NCI-H2196 treated with DMSO at 0.1 percent for 48 hours (cell line): ENCODE data around the gene PPOX.

Experiments used
- DNase-seq: peaks from one replicate; lab custom pipeline; 2025; ENCODE audit not compliant: unreplicated experiment; lab: John Stamatoyannopoulos, UW

PPOX gene

DNA sequence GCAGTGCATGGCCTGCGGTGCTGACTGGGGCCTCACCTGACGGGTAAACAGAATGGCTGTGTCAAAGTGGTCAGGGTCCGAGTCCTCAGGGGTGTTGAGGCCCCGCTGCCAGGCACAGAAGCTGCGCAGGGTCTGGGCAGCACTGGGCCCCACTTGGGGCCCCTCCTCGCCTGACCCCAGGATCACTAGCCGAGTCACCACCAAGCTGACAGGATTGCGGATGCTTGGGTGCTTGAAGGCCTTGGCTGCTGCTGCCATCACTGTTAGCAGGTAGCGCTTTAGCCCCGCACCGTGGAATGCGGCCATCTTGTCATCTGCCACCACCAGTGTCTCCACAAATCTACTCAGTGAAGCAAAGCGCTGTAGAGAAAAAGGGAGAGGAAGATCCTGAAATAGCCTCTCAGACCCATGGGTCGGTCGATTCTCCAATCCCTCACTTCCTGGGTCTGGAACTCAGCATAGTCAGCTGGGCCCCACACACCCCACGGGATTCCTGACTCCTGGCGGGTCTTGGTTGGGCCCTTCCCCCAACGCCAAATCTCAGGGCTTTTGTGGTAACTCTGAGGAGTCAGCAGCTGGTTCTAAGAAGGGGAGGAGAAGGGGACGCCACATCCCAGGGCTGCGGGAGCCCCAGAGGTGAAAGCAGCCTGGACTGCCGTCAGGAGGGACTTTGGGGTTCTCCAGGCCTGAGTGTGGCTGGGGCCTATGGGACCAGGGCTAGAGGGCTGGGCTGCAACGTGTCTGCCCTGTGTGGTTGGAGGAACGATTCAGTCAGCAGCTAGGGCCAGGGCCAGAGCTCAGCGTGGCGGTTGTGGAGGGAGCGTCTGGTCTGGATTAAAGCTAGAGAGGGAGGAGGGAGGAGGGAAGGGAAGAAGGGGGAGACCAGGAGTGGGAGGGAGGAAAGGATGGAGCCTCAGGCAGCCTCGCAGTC lies 30.6 kb downstream of the PPOX start:
- DNase-seq = no peak

DNA sequence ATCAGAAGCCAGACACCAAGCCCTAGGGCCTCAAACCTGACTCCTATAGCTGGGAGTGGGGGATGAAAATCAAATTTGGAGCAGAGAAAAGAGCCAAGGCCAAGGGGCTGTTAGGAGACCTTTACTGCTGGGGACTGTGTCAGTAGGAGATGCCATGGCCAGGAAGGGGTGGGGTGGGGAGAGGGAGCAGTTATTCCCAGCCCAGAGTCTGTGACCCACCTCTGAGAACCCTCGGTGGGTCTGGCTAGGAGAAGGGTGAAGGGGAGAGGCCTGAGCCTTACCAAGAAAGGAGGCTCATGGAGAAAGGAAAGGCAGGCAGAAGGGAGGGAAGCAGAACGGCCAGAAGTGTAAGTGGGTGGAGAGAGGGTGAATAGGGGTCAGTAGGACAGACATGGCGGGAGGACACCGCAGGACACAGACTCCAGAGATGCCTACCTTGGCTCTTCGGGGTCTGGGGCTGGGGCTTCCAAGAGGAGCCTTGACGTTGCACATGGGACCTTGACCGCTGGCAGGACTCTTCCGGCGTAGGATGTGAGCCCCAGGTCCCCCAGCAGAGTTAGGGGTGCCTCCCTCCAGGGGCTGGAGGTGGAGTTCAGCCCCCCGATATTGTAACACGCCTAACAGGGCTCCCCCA lies 31.5 kb downstream of the PPOX start:
- no peak for DNase-seq

DNA sequence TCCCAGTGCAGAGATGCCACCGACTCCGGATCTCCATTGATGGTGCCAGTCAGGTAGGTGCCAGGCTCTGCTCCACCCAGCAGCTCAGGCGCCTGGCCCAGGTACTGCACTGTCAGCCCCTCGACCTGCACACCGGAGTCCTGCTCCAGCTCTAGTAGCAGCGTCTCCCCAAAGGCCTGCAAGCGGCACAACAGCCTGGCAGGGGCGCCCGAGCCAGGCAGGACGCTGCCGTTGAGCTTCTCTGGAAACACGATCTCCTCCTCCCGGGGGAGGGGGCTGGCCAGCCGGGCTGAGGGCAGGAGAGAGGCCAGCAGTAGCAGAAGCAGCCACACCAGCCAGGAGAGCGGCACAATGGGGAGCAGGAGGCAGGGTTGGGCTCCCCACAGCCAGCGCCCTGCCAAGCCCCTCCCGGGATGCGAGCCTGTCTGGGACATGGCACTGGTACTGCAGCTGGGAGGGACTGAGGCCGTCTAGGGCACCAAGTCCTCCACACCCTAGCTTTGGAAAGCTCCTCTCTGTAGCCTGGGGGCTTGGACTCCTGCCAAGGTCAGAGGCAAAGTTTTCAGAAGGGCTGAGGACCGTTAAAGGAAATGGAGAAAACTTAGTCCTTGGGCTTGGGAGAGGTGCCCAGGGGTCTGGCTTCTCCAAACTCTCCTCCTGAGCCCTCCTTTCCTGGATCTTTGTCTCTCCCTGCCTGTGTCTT lies 32.1 kb downstream of the PPOX start:
- DNase-seq = peak; percentile 19

DNA sequence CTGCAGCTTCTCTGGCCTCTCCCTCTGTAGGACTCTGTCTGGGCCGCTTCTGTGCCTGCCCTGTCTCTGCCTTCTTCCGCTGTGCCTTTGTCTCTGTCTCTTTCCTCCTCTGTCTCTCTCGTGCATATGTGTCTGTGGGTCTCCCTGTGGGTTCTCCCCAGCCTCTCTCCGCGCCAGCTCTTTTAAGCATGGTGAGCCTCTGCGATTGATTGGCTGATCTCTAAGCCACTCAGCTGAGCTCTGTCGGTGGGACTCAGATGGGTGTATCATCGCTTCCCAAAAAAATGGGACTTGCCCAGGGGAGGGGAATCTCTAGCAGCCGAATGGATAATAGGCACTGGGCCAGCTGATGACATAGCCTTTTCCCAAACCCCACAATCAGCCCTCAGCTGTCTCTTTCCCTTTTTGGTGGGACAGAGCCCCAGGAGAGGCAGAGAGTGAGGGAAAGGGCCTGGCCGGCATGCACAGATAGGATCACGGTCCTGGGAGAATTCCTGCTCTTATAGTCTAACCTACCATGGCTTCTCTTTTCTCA lies 32.7 kb downstream of the PPOX start, which contains the start of gene ADAMTS4:
Gene ADAMTS4, minus strand, starts transcription at position 158 of the 535 bp plus-strand sequence. CDS start 427 bp downstream, outside the sequence.
- no peak for DNase-seq

DNA sequence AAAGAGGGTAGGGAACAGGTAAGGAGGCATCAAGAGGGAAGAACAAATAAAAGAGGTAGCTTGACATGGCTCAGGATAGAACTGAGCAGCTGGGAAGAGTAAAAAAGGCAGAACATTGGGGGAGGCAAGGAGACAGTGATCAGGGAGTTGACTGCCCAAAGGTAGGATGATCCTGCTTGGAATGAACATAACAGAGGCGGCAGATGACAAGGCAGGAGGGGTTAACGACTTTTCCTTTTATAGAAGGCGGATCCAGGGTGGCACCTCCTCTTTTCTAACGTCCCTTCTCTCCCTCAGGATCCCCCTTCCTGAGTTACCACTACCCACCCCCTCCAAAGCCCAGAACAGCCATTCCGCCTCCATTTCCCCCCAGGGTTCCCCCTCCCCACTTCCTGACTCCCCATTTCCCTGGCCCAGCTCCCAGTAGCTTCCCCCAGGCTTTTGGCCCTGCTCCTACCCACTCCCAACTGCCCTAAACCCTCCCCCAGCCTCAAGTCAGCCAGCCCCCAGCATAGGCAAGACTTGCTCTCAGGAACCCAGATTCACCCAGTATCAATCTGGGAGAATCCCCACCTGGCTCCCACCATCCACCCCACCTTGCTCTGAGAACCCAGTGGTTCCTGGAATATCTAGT lies 33.4 kb downstream of the PPOX start:
- DNase-seq = no peak

DNA sequence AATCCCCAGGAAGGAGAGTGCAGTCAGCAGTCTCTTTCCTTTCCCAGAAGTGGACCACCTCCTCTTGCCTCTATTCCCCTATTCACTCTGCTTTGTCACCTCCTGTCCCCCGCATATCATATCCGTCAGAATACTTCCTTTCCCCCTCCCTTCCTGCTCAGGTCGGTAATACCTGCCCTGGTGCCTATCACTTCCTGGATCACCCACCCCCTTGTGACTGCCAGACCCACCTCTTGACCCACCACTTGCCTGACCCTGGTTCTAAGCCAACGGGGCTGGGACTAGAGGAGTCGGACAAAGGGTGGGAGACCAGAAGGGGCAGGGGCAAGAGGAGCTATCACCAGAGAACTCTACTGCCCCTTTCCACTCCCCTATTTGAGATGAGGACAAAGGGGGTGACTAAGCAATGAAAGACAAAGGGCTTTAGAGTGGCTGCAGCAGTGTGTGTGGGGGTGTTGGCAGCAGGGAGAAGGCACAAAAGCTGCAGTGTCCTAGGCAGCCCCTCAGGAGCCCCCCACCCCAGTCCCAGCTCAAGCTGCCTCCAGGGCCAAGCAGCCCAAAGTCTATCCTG lies 34.3 kb downstream of the PPOX start:
- DNase-seq = no peak

DNA sequence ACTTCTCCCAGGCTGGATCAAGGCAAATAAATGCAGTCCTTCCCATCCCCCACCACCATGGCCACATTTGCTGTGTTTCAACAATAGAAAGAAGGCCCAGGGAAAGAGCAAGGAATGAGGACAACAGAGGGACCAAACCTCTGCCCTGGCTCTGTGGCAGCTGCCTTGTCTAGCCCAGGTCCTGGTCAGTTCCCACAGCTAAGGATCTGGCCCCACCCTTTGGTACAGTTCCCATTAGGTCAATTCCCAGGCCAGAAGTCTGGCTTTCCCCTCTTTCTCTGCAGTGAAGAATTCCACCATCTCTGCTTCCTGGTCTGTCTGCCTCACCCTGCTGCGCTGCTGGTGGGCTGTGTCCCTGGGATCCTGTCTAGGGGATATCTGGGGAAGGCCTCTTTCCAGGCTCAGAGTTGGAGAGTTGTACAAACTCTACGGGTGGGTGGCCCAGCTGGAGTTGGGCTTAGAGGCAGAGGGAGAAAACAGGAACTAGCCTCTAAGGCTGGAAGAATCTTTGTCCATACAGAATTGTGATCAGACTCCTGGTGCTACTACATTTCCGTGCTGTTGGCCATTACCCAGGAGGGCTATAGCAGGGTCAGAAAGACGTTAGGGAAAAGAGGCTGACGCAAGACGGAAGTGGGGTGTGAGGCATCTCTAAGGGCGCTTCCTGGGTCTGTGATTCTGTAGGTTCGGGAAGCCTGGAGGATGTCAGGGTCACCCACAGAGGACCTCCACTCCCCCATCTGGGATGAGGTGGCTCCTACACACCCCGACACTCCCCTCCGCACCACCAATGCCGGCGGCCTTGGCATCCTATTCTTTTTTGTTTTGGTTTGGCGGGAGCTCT lies 35.0 kb downstream of the PPOX start:
- DNase-seq = no peak

DNA sequence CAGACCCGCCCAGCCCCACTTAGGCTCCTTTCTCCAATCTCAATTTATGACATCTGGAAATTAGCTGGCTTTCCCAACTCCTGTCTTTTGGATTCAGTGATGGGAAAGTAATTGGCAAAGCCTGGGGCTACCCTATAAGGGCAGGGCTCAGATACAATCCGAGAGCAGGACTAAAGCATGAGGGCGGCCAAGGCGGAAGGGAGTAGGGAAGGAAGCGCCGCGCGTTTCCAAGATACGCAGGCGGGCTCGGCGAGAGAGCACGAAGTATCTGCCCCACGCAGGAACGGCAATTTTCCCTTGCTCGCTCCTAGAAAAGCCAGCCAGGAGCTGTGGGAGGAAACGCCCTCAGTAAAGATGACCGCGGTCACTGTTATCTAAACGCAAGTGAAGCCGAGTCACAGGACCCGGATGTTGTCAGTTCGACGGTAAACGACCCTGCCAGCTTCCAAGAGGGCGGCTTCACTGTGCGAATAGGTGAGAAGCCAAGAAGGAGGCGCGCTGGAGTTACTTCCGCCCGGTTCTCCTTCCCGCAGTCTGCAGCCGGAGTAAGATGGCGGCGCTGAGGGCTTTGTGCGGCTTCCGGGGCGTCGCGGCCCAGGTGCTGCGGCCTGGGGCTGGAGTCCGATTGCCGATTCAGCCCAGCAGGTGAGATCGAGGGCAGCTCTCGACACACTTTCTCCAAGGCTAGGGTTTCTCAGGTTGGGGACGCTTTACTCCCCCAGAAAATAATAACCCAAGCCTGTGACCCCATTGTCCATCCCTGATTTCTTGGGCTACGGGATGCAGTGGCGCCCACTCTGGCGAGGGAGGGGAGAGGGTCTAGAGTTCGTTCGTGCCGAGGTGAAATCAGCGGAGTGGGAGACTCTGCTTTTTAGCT lies 35.8 kb downstream of the PPOX start, which contains the start of gene NDUFS2:
Gene NDUFS2, plus strand, starts transcription at position 532 of the 877 bp plus-strand sequence. Its CDS starts 19 bp downstream, at position 551.
- DNase-seq = peak; percentile 95

DNA sequence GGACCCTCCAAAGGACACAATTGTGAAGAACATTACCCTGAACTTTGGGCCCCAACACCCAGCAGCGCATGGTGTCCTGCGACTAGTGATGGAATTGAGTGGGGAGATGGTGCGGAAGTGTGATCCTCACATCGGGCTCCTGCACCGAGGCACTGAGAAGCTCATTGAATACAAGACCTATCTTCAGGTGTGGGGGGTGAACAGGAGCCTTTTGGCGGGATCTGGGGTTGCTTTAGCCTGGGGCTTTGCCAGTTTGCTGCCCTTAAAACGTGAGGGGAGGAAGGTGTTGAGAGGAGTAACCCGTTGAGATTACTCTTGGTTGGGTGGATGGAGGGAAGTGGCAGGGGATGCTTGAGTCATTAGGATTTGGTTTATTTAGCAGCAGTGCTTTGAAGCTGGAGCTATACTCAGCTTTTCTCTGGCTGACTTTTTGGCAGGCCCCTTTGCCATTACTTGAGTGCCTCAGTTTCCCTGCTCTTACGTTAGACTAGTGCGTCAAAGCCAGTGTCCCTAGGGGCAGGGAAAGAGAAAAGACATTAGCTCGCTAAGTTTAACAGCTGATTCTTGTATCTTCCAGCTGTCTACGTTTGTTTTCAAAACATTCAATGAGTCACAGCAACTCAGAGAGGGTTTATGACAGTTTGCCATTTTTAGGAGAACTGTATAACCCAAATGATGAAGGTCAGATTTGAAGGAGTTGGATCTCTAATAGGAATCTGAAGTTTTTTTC lies 40.4 kb downstream of the PPOX start:
- DNase-seq = no peak

DNA sequence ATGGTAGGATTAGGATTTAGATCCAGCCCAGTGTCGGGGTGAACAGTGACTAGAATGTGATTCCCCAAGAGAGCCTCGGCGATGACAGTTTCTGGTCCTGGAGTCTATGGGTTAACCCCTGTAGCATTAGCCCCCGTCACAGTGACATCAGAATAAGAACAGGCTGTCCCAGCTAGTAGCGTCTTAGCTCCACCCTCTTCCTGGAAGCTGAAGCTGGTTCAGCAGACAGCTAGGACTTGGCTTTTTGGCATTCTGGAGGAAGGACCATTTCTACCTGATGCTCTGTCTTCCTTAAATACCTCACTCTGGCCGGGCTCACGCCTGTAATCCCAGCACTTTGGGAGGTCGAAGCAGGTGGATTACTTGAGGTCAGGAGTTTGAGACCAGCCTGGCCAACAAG lies 40.9 kb downstream of the PPOX start:
- no peak for DNase-seq

DNA sequence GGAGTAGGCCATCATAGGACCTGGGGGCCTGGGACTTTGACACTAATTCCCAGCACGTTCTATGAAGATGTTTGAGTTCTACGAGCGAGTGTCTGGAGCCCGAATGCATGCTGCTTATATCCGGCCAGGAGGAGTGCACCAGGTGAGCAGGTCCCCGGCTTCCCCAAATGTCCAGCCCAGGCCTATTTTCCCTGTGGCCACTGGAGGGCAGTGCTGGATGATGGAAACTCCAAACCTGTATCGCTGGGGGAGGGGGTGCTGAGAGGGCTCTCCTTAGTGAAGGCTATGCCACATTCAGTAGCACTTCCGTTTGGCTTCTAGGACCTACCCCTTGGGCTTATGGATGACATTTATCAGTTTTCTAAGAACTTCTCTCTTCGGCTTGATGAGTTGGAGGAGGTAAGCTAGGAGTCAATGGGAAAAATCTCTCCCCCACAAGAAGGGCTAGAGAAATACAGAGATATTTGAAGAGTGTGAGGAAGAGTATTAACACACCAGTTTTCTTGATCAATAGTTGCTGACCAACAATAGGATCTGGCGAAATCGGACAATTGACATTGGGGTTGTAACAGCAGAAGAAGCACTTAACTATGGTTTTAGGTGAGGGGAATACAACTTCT lies 43.7 kb downstream of the PPOX start:
- DNase-seq = peak; percentile 71

DNA sequence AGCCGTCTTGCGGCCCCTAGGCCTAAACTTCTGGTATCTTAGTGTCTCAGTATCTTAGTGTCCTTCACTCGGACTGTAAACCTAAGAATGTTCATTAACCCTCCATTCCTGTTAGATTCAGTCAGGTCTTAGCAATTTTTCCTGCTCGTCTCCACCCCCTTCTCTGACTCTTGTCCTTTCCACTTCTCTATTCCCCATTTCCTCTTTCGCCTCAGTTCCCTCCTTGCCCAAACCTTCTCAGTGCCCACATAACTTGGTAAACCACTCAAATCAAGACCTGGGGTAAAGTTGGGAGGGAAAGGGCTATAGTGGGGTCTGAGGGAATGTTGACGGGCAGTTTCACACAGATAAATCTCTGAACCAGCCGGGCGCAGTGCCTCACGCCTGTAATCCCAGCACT lies 48.1 kb downstream of the PPOX start:
- no peak for DNase-seq

DNA sequence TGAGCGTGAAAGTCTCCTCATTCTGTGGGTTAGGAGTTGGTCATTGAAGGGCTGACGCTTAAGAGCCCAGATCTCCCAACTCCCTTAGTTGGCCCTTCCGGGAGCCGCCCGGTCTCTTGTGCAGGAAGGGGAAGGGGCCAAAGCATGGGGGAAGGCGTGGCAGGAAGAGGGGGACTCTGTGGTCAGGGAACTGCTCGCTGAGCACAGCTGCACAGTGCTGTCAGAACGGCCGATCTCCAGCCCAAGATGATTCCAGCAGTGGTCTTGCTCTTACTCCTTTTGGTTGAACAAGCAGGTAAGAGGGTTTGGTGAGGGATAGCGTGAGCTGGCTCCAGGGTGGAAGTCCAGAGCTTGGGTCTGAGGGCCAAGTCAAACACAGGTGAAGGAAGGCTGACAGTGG lies 48.9 kb downstream of the PPOX start, which contains the start of gene FCER1G:
Gene FCER1G, plus strand, starts transcription at position 220 of the 400 bp plus-strand sequence. Its CDS starts 27 bp downstream, at position 247.
- DNase-seq = no peak

DNA sequence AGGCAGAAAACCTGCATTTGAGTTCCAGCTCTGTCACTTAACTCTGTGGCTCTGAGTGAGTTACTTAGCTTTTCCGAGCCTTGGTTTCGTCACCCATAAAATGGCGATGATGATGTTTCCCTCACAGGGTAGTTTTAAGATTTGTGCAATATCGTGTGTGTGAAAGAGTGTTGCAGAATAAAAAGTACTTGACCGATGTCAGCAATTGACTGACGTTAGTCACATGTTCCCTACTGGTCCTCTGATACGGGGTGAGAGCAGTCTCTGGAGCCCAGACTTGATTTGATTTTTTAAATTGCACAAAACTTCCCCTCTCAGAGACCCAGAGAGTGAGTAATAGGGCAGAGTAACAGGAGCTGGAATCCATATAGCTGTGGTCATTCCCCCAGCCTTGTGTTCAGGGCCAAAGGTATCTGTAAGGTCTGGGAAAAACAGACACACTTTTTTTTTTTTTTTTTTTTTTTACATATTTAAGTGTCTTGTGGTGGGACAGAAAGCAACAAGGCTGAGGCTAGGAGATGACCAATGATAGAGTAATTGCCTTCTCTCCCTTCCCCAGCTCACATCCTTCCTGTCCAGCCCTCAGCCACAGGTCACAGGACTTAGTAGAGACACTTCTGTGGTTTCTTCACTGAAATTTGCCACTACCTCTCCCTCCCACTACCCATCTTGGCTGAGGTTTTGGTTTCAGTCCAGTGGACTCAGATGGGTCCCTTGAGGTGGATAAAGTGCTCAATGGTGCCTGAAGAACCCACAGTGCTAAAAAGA lies 50.9 kb downstream of the PPOX start:
- DNase-seq = no peak

DNA sequence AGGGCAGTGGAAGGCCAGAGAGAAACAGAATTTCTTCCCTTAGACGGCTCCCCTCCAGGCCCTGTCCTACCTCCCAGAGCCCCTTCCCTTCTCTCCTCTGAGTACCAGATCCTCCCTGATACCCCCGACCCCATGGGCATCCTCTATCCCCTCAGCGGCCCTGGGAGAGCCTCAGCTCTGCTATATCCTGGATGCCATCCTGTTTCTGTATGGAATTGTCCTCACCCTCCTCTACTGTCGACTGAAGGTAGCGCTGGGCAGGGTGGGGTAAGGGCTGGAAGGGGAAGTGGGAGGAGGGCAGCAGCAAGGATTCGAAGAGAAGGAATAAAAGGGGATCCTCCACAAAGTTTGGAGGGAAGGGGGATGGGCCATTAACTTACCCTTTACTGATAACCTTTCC lies 51.6 kb downstream of the PPOX start:
- DNase-seq = no peak

DNA sequence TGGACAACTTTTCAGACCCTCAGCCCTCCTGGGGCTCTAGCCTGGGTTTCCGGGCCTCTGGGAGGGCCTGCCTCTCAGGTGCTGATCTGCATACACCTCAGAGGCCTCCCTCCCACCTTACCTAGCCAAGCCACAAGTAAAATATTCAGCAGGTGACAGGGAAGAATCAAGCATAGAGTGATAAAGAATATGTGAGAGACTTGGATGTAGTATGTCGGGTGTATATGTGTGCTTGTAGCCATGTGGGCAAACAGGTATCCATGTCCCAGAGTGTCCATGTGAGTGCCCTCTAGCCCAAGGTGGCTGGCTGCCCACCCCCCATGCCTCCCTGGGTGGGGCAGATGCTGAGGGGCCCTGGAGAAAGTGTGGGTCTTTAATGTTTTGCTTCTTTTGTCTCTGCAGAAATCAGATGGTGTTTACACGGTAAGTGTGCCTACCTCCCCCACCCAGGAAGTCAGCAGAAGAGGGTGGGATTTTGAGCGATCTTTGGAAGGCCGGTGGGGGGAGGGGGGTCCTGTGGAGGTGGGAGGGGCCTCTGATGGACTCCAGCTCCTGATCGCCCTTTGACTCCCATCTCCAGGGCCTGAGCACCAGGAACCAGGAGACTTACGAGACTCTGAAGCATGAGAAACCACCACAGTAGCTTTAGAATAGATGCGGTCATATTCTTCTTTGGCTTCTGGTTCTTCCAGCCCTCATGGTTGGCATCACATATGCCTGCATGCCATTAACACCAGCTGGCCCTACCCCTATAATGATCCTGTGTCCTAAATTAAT lies 52.3 kb downstream of the PPOX start:
- DNase-seq = no peak
